Skeletal muscle satellite cell (primary cell): ENCODE measurements around the gene COL8A1.

Experiments used
- H3K27me3 ChIP-seq: 2 replicates; pipeline ENCODE4 v1.7.0; 2013; ENCODE audit warnings: low read length; ENCODE audit not compliant: control insufficient read depth, insufficient read depth
- H3K36me3 ChIP-seq: 2 replicates; pipeline ENCODE4 v1.7.0; 2013; ENCODE audit warnings: mild to moderate bottlenecking, control low read depth, low read length; ENCODE audit not compliant: insufficient read depth
- H3K4me1 ChIP-seq: 2 replicates; pipeline ENCODE4 v1.7.0; 2013; ENCODE audit warnings: low read length; ENCODE audit not compliant: control insufficient read depth, insufficient read depth
- H3K4me2 ChIP-seq: 2 replicates; pipeline ENCODE4 v1.7.0; 2013; ENCODE audit warnings: mild to moderate bottlenecking, low read length
- H3K4me3 ChIP-seq: 2 replicates; pipeline ENCODE4 v1.7.0; 2013; ENCODE audit warnings: low read length
- H3K9ac ChIP-seq: 2 replicates; pipeline ENCODE4 v1.7.0; 2013; ENCODE audit warnings: mild to moderate bottlenecking, low read depth, low read length, moderate library complexity
- H3K9me3 ChIP-seq: replicated peaks from 2 replicates; pipeline ENCODE4 v1.7.0; 2013; ENCODE audit warnings: mild to moderate bottlenecking, control low read depth, low read length

The COL8A1 gene

GRCh38 chr3:99674086-99674789 is 35.8 kb downstream of the COL8A1 start:
- Histone ChIP-seq H3K4me2 (peak overlapping the region; percentile 2), H3K36me3 (peaks cover 76% of the 10 kb centered on the region), H3K4me1 (peaks cover 66% of the 10 kb centered on the region), H3K9ac (no peak overlapping the region), H3K27me3 (no peaks in the 10 kb centered on the region), H3K9me3 (no peaks in the 10 kb centered on the region), H3K4me3 (no peak overlapping the region)

DNA sequence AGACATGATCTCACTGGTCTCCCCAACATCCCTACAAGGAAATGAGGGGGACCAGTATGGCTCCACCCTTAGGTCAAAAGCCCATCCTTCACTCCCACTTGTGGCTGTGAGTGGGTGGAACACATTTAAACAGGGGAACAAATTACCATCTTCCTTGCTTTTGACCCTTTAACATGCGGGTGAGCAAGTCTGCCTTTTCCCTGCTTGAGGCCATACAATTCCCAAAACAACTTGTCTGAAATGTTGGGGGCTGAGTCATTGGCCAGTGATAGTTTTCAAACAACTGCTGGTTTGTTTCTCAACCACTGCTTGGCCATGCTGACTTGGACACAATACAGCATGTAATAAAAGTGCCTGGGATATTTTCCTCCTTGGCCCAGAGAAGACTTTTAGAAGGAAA is 39.6 kb downstream of the COL8A1 start:
- Histone ChIP-seq H3K9ac (peak overlapping the region; percentile 38), H3K36me3 (peaks cover 75% of the 10 kb centered on the region), H3K4me2 (peak overlapping the region; percentile 31), H3K4me3 (peak overlapping the region; percentile 30), H3K4me1 (peaks cover 51% of the 10 kb centered on the region), H3K9me3 (no peaks in the 10 kb centered on the region), H3K27me3 (no peaks in the 10 kb centered on the region)

DNA sequence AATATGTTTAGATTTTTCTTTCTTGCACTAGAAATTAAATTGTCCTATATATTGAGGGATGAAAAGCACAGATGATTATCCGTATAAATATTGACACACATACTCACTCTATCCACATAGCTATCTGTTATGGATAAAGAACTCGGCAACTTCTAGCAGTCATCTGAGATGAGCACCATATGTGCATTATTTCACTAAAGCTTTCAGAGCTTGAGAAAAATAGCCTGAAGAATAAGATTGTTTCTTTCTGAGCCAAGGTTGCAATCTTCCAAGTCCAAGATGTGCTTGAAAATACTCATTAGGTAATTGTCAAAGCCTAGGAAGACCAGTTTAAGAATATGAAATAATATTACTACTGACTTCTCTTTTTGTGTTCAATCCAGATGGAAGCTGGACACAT is 40.5 kb downstream of the COL8A1 start:
- Histone ChIP-seq H3K4me2 (no peak overlapping the region), H3K9me3 (no peaks in the 10 kb centered on the region), H3K27me3 (no peaks in the 10 kb centered on the region), H3K4me3 (no peak overlapping the region), H3K36me3 (peaks cover 68% of the 10 kb centered on the region), H3K4me1 (peaks cover 51% of the 10 kb centered on the region), H3K9ac (no peak overlapping the region)

- no peak overlapping the region for H3K9ac ChIP-seq
- H3K4me3 ChIP-seq, result no peak overlapping the region
- peaks cover 61% of the 10 kb centered on the region for H3K36me3 ChIP-seq
- H3K9me3 ChIP-seq, result no peaks in the 10 kb centered on the region
- no peaks in the 10 kb centered on the region for H3K27me3 ChIP-seq
- H3K4me1 ChIP-seq, result peaks cover 45% of the 10 kb centered on the region
- H3K4me2 ChIP-seq, result no peak overlapping the region
Measured at GRCh38 chr3:99681512-99681911, 43.1 kb downstream of the COL8A1 start.

DNA sequence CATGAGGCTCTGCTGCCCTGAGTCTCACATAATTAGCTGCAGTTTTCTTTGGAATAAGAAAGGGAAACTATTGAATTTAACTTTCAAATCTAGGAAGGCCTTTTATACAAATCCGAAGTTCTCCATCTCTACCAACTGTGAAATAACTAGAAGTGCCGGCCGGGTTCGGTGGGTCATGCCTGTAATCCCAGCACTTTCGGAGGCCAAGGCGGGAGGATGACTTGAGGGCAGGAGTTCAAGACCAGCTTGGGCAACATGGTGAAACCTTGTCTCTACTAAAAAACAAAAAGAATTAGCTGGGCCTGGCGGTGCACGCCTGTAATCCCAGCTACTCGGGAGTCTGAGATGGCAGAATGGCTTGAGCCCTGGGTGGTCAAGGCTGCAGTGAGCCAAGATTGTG is 43.6 kb downstream of the COL8A1 start:
- H3K4me3 ChIP-seq, result no peak overlapping the region
- H3K4me2 ChIP-seq, result no peak overlapping the region
- no peaks in the 10 kb centered on the region for H3K27me3 ChIP-seq
- no peak overlapping the region for H3K9ac ChIP-seq
- peaks cover 61% of the 10 kb centered on the region for H3K36me3 ChIP-seq
- H3K9me3 ChIP-seq, result no peaks in the 10 kb centered on the region
- peaks cover 45% of the 10 kb centered on the region for H3K4me1 ChIP-seq

DNA sequence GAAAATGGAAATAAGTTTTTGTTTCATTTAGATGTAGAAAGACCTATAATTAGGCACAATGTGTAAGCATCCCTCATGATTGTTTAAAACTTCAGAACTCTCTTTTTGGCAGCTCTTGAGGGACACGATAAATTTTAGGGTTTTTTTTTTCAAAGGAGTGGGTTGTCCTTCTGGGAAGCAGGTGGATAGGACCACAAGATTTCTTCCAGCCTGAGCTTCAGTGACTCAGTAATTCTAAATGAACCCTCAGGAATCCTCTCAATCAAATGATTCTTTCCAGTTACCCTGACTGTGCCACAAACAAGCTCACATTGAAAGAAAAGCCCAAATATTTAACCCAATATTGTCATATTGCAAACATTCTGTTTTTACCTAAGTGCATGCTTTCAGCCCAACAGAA is 45.1 kb downstream of the COL8A1 start:
- Histone ChIP-seq H3K9ac (no peak overlapping the region), H3K36me3 (peaks cover 62% of the 10 kb centered on the region), H3K4me1 (peaks cover 36% of the 10 kb centered on the region), H3K4me3 (no peak overlapping the region), H3K27me3 (no peaks in the 10 kb centered on the region), H3K9me3 (no peaks in the 10 kb centered on the region), H3K4me2 (no peak overlapping the region)

DNA sequence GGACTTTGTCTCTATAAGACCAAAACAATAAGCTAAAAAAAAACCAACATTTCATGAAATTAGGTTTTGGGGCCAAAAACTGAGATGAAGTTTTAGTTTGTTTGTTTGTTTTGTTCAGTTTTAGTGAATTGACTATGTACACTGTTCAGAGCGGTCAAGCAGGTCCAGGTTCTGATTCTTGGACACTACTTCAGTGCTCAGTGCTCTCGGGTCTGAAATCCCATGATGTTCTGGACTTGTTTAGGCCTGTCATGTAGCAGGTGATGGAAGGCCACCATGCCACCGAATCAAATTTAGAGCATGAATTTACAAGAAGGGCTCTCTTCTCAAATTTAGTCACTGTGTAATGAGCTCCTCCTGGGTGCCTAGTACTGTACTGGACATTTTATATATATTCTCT is 45.5 kb downstream of the COL8A1 start:
- no peaks in the 10 kb centered on the region for H3K27me3 ChIP-seq
- no peak overlapping the region for H3K9ac ChIP-seq
- no peaks in the 10 kb centered on the region for H3K9me3 ChIP-seq
- H3K36me3 ChIP-seq, result peaks cover 62% of the 10 kb centered on the region
- H3K4me2 ChIP-seq, result no peak overlapping the region
- no peak overlapping the region for H3K4me3 ChIP-seq
- H3K4me1 ChIP-seq, result peaks cover 36% of the 10 kb centered on the region

DNA sequence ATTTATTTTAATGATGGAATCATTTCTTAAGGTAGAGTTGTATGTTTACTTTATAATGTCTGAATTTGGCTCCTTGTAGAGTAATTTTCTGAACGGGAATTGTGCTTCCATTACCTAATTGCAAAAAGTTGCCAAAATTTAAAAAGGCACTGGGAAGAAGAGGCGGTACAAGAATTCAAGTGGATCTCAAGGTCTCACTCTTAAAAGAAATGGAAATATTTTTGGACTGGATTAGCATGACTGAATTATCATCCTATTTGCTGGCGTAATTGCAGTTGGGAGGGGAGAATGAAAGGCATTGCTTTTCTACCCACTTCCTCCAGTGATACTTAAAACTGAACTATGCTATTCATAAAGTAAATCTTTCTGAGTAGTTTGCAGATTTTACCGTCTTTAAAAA is 46.2 kb downstream of the COL8A1 start:
- no peaks in the 10 kb centered on the region for H3K9me3 ChIP-seq
- H3K4me3 ChIP-seq, result no peak overlapping the region
- H3K4me2 ChIP-seq, result no peak overlapping the region
- peaks cover 37% of the 10 kb centered on the region for H3K4me1 ChIP-seq
- no peak overlapping the region for H3K9ac ChIP-seq
- no peaks in the 10 kb centered on the region for H3K27me3 ChIP-seq
- H3K36me3 ChIP-seq, result peaks cover 57% of the 10 kb centered on the region

DNA sequence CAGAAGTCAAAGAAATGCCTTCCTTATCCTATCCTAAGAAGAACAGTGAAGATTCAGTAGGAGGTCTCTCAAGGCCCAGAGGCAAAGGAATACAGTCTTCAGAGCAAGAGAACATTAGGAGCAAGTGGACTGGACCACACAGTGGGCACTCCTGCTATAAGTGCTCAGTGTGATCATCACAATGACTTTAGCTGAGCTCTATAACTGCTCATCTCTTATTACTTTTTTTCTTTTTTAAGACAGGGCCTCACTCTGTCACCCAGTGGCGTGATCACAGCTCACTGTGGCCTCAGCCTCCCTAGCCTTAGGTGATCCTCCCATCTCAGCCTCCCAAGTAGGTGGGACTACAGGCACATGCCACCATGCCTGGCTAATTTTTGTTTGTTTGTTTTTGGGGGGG is 48.1 kb downstream of the COL8A1 start:
- Histone ChIP-seq H3K4me3 (no peak overlapping the region), H3K27me3 (no peaks in the 10 kb centered on the region), H3K4me1 (peaks cover 54% of the 10 kb centered on the region), H3K9ac (no peak overlapping the region), H3K9me3 (no peaks in the 10 kb centered on the region), H3K4me2 (no peak overlapping the region), H3K36me3 (peaks cover 62% of the 10 kb centered on the region)

- Histone ChIP-seq H3K9me3 (no peaks in the 10 kb centered on the region), H3K36me3 (peaks cover 61% of the 10 kb centered on the region), H3K4me3 (no peak overlapping the region), H3K9ac (no peak overlapping the region), H3K4me1 (peaks cover 59% of the 10 kb centered on the region), H3K27me3 (no peaks in the 10 kb centered on the region), H3K4me2 (no peak overlapping the region)
Measured at GRCh38 chr3:99686955-99687612, 48.7 kb downstream of the COL8A1 start.

DNA sequence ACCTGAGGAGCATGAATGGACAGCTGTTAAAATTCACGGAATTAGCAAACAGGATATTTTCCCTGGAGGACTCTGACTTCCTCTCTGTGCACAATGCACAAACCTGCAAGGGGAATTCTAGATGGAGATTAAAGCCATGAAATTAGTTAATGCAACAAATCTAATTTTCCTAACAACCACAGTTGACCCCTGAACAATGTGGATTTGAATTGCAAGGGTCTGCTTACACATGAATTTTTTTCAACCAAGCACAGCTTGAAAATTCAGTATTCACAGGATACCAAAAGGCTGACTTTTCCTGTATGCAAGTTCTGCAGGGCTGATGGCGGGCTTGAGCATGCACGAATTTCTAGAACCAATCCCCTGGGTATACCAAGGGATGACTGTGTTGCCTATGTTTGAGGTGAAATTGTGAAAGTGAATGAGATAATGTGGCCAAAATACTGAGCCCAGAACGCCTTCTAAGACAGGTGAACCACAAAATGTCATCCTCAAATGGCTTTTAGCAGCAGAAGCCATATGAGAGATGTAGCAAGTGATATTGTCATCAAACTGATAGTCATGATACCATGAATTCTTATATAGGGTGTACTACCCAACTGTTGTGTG is 52.5 kb downstream of the COL8A1 start:
- Histone ChIP-seq H3K4me1 (peaks cover 61% of the 10 kb centered on the region), H3K4me3 (no peak overlapping the region), H3K9ac (no peak overlapping the region), H3K27me3 (no peaks in the 10 kb centered on the region), H3K9me3 (no peaks in the 10 kb centered on the region), H3K36me3 (peaks cover 73% of the 10 kb centered on the region), H3K4me2 (no peak overlapping the region)
